ENCODE data around the gene GNL3. TPM values are rescaled to one million over a fixed set of nuclear protein-coding genes. Genes with fewer than 3 reads are reported as not detected.

The GNL3 gene
- total and polyA plus RNA-seq, 4 donors = 26.5 to 82.2 (median 41.8) TPM

DNA sequence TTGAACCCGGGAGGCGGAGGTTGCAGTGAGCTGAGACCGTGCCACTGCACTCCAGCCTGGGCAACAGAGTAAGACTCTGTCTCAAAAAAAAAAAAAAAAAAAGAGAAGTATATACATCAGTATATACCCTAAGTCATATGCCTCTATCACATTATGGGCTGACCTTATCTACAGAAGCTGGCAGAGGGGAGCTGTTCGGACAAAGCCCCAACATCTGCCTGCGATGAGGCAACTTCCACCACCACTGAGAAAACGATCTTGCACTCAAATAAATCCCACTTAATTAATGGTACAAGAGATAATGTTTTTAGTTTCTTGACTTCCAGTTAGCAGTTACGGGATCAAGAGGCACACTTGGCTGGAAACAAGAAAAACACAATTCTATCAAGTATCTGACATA lies 17.5 kb downstream of the GNL3 start:
- peak; percentile 4 for DNase-seq (ENCODE audit: low spot score)
- H3K27ac ChIP-seq (ENCODE audit: low read depth in 1 of 2, low read length in 2 of 2) = no peak overlapping the region
- 95% methylated on average over 7 of the region's 7 CpGs for WGBS
- no peaks in the 10 kb centered on the region for H3K9me3 ChIP-seq (ENCODE audit: control insufficient read depth in 4 of 4, low read length in 3 of 4)
- H3K36me3 ChIP-seq (ENCODE audit: control insufficient read depth in 4 of 4, insufficient read depth in 3 of 4, low read depth in 1 of 4, low read length in 3 of 4) = peaks cover 0 to 14% (median 3%) of the 10 kb centered on the region in 4 donors
- no peak overlapping the region for H3K9ac ChIP-seq (ENCODE audit: low read depth in 1 of 2, low read length in 2 of 2)
- H3K4me3 ChIP-seq (ENCODE audit: low read depth in 1 of 3, low read length in 3 of 3) = peak overlapping the region in 1 of 3 donors; percentile 84
- peaks cover 2 to 38% (median 26%) of the 10 kb centered on the region in 4 donors for H3K4me1 ChIP-seq (ENCODE audit: control insufficient read depth in 4 of 4, insufficient read depth in 4 of 4, low read length in 3 of 4)
- TF ChIP-seq YY1 (IDR thresholded peaks at IDR 0.05) (no peak), EGR1 (IDR thresholded peaks at IDR 0.05; ENCODE audit: low read depth in 2 of 2) (no peak), SP1 (IDR thresholded peaks at IDR 0.05) (no peak), TAF1 (conservative IDR thresholded peaks at IDR 0.05) (no peak)
- TF ChIP-seq, protein P1, sequence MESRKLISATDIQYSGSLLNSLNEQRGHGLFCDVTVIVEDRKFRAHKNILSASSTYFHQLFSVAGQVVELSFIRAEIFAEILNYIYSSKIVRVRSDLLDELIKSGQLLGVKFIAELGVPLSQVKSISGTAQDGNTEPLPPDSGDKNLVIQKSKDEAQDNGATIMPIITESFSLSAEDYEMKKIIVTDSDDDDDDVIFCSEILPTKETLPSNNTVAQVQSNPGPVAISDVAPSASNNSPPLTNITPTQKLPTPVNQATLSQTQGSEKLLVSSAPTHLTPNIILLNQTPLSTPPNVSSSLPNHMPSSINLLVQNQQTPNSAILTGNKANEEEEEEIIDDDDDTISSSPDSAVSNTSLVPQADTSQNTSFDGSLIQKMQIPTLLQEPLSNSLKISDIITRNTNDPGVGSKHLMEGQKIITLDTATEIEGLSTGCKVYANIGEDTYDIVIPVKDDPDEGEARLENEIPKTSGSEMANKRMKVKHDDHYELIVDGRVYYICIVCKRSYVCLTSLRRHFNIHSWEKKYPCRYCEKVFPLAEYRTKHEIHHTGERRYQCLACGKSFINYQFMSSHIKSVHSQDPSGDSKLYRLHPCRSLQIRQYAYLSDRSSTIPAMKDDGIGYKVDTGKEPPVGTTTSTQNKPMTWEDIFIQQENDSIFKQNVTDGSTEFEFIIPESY (IDR thresholded peaks at IDR 0.05) = no peak
- TF ChIP-seq, protein P2, sequence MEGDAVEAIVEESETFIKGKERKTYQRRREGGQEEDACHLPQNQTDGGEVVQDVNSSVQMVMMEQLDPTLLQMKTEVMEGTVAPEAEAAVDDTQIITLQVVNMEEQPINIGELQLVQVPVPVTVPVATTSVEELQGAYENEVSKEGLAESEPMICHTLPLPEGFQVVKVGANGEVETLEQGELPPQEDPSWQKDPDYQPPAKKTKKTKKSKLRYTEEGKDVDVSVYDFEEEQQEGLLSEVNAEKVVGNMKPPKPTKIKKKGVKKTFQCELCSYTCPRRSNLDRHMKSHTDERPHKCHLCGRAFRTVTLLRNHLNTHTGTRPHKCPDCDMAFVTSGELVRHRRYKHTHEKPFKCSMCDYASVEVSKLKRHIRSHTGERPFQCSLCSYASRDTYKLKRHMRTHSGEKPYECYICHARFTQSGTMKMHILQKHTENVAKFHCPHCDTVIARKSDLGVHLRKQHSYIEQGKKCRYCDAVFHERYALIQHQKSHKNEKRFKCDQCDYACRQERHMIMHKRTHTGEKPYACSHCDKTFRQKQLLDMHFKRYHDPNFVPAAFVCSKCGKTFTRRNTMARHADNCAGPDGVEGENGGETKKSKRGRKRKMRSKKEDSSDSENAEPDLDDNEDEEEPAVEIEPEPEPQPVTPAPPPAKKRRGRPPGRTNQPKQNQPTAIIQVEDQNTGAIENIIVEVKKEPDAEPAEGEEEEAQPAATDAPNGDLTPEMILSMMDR (IDR thresholded peaks at IDR 0.05; ENCODE audit: low read depth, low read length, missing input control) = no peak
- TF ChIP-seq, protein P3, sequence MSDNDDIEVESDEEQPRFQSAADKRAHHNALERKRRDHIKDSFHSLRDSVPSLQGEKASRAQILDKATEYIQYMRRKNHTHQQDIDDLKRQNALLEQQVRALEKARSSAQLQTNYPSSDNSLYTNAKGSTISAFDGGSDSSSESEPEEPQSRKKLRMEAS (IDR thresholded peaks at IDR 0.05) = no peak
- H3K27me3 ChIP-seq (ENCODE audit: control insufficient read depth in 4 of 4, insufficient read depth in 4 of 4, low read length in 3 of 4) = no peaks in the 10 kb centered on the region

DNA sequence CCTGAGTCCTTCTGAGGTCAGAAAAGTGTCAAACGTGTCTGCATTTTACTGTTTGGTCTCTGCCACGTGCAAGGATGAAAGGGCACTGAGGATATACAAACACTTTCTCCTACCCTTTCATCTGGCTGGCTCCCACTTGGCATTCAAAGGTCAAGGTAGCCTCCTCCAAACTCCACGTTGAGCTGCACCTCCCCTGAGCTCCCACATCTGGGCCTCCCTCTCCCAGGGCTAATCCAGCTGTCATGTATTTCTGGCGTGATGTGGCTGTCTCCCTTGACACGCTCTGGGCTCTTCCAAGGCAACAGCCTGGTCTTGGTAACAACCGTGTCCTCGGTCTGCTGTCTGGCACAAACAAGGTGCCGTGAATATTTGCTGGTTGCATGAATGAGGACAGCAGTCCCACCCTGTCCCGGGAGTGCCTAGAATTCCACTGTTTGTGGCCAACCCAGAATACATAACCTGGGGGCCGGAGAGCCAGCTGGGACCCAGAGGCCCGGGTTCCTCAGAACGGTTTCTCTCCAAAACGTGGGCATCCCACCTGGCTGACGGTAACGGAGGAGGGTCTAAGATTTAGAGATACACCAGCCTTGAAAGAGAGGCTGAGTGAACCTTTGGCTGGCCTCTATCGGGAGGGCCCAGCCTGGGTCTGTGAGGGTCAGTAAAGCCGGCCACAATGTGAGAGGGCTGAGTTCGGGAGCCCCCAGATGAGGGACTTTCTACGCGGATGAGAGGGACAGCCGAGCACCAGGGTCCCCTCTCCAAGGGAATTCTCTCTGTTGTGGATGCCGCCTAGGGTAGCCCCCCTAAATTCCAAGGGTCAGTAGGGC lies 19.0 kb downstream of the GNL3 start:
- Histone ChIP-seq H3K27ac (ENCODE audit: low read depth in 1 of 2, low read length in 2 of 2) (peak overlapping the region; percentile 83 to 86), H3K27me3 (ENCODE audit: control insufficient read depth in 4 of 4, insufficient read depth in 4 of 4, low read length in 3 of 4) (no peaks in the 10 kb centered on the region), H3K4me3 (ENCODE audit: low read depth in 1 of 3, low read length in 3 of 3) (peak overlapping the region; percentile 71 to 94 (median 84)), H3K4me1 (ENCODE audit: control insufficient read depth in 4 of 4, insufficient read depth in 4 of 4, low read length in 3 of 4) (peaks cover 2 to 38% (median 26%) of the 10 kb centered on the region in 4 donors), H3K36me3 (ENCODE audit: control insufficient read depth in 4 of 4, insufficient read depth in 3 of 4, low read depth in 1 of 4, low read length in 3 of 4) (peaks cover 0 to 13% (median 5%) of the 10 kb centered on the region in 4 donors), H3K9ac (ENCODE audit: low read depth in 1 of 2, low read length in 2 of 2) (peak overlapping the region; percentile 71 to 84), H3K9me3 (ENCODE audit: control insufficient read depth in 4 of 4, low read length in 3 of 4) (no peaks in the 10 kb centered on the region)
- WGBS = 2% methylated on average over 22 of the region's 22 CpGs
- DNase-seq (ENCODE audit: low spot score) = peak; percentile 40
- TF ChIP-seq JUND (IDR thresholded peaks at IDR 0.05) (peak in 1 of 2 donors; percentile 75), HNF4G (IDR thresholded peaks at IDR 0.05) (peak; percentile 24), EGR1 (IDR thresholded peaks at IDR 0.05; ENCODE audit: low read depth in 2 of 2) (peak in 1 of 2 donors; percentile 49), GABPA (IDR thresholded peaks at IDR 0.05 in 1 of 2, conservative IDR thresholded peaks at IDR 0.05 in 1 of 2) (peak in 1 of 2 donors; percentile 55), HNF4A (conservative IDR thresholded peaks at IDR 0.05) (peak; percentile 85 to 94), TAF1 (conservative IDR thresholded peaks at IDR 0.05) (no peak), YY1 (IDR thresholded peaks at IDR 0.05) (peak; percentile 77), NR2F2 (IDR thresholded peaks at IDR 0.05) (peak; percentile 35), FOXA1 (IDR thresholded peaks at IDR 0.05) (no peak), SP1 (IDR thresholded peaks at IDR 0.05) (peak; percentile 78), FOXA2 (IDR thresholded peaks at IDR 0.05) (no peak), RAD21 (IDR thresholded peaks at IDR 0.05) (peak in 1 of 2 donors; percentile 16), RXRA (IDR thresholded peaks at IDR 0.05) (peak; percentile 93 to 94)
- TF ChIP-seq, protein P3 (IDR thresholded peaks at IDR 0.05) = peak; percentile 92
- TF ChIP-seq, protein P1 (IDR thresholded peaks at IDR 0.05) = peak; percentile 81
- TF ChIP-seq, protein P2 (IDR thresholded peaks at IDR 0.05; ENCODE audit: low read depth, low read length, missing input control) = no peak
- TF ChIP-seq, protein P4, sequence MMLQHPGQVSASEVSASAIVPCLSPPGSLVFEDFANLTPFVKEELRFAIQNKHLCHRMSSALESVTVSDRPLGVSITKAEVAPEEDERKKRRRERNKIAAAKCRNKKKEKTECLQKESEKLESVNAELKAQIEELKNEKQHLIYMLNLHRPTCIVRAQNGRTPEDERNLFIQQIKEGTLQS (IDR thresholded peaks at IDR 0.05) = no peak

All from liver (tissue), 9 donors.